Smooth muscle cell of the brain vasculature (primary cell): ENCODE results near the gene PLEKHO1.

Experiments used
- DNase-seq: peaks from one replicate; pipeline ENCODE4 v3.0.0-alpha.2; 2012; ENCODE audit warnings: low read depth, low spot score

PLEKHO1 gene

GRCh38 chr1:150150133-150151021 is 661 bp downstream of the PLEKHO1 start:
- no peak for DNase-seq

- no peak for DNase-seq
Observed at GRCh38 chr1:150151291-150152181, 1.8 kb downstream of the PLEKHO1 start.

DNA sequence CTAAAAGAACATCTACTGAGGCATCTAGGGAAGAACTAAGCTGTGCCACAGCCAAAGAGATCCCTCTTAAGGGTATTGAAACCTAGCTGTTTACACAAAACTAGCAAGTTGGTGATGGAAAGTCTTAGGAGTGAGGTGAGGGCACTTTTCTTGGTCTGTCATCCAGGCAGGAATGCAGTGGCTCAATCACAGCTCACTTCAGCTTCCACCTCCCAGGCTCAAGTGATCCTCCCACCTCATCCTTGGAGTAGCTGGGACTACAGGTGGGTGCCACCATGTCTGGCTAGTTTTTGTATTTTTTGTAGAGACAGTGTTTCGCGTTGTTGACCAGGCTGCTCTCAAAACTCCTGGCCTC is 2.4 kb downstream of the PLEKHO1 start:
- DNase-seq, result no peak

- DNase-seq, result no peak
Observed at GRCh38 chr1:150152772-150153456, 3.2 kb downstream of the PLEKHO1 start.

- no peak for DNase-seq
Observed at GRCh38 chr1:150154143-150154542, 4.4 kb downstream of the PLEKHO1 start.

- DNase-seq, result no peak
Observed at GRCh38 chr1:150155413-150156071, 5.8 kb downstream of the PLEKHO1 start.

GRCh38 chr1:150156868-150157603 is 7.3 kb downstream of the PLEKHO1 start:
- no peak for DNase-seq

DNA sequence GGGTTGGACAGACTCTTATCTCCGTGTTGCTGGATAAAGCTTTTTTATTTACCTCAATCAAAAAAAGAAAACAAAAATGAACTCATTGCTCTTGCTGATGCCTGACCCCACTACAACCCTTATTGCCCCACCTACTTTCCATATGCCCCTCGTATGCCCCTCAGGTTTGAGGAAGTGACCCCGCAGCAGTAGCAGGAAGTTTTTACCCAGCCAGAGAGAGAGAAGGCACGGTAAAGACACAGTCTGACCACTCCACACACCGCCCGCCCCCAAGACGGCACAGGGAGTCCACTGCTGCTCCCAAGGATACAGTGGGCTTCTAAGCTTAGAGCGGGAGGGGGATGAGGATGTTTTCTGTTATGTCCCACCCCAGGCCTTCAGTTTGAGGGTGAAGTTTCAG is 9.8 kb downstream of the PLEKHO1 start:
- DNase-seq, result no peak

- no peak for DNase-seq
Observed at GRCh38 chr1:150160964-150161621, 11.4 kb downstream of the PLEKHO1 start.

DNA sequence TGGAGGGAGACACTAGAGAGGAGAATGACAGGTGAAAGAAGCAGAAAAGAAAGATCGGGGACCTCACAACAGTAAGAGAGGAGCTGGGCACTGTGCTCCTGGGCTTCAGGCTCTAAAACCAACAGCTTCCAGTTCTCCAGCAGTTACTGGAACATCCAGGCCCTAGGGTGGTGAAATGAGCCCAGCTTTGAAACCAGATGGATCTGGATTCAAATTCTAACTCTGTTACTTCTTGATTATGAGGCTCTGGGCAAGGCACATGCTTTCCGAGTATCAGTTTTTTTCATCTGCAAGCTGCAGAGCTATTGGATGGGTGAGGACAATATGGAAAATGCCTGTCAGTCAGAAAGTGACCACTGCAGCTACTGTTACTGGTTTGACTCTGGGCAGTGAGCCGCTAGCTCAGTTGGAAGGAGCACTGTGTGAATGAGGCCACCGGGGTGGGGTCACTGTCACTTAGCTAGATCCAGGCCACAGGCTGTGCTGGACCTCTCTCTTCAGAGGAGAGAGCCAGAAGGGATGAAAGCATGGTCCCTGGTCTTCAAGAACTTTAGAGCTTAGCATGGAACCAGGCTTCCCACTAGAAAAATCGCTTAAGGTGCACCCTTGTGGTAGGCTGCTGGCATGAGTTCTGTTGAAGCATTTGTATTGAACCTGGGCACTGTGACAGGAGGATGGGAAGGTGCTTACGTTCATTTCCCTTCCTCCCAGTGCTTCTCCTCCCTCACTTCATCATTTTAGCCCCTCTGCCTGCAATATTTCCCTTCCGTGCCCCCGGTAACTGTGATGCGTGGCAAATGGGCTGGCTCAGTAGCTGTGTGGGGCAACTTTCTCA is 12.2 kb downstream of the PLEKHO1 start:
- no peak for DNase-seq

GRCh38 chr1:150162582-150162861 is 12.8 kb downstream of the PLEKHO1 start:
- no peak for DNase-seq

DNA sequence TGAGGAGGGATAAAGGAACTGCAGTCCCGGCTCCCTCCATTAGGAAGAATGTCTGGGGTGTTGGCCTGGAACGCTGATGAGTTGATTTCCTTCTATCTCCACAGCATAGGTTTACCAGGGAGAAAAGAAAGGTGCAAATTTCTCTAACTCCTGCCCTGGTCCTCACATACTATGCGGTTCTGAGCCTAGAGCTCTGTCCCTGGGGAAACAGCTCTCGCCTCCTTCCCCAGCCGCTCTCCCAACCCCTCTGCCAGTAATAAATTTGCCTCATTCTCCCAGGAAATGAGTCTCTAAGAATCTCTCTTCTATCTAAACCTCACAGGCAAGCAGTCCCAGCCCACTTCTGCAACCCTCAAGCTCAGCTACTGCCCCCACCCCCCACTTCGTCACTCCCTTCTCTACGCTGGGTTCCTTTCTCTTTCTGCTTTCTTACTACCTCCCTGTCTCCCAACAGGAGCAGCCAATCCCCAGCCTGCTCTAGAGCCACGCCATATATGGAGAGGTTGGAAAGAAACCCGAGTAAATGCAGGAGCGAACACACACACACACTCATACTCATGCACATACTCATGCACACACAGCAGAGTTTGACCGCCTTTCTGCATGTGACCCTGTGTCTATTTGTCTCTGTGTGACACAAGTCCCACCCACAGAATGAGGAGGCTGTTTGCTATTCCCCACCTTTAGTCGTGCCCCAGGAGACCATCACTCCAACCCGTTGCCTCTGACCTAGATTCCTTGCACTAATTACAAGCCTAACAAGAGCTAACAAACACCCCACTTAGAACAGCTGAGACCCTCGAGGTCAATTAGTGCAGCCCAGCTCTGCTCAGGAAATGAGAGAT is 13.4 kb downstream of the PLEKHO1 start:
- peak; percentile 89 for DNase-seq

GRCh38 chr1:150164224-150164623 is 14.5 kb downstream of the PLEKHO1 start:
- no peak for DNase-seq

DNA sequence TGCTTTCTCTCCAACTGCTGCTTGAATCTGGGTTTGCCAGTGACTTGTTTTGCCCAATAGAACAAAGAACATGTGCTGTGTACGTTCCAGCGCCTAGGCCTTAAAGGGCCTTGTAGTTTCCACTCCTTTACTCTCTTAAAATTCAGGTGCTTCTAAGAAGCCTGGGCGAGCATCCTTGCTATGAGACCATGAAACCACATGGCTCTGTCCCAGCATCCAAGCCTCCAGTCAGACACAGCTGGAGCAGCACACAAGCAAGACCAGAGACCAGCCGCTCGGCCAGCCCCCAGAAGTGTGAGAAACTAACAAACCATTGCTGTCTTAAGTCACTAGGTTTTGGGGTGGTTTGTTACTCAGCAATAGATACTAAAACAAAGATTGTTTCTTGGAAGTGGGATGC is 15.1 kb downstream of the PLEKHO1 start:
- no peak for DNase-seq

DNA sequence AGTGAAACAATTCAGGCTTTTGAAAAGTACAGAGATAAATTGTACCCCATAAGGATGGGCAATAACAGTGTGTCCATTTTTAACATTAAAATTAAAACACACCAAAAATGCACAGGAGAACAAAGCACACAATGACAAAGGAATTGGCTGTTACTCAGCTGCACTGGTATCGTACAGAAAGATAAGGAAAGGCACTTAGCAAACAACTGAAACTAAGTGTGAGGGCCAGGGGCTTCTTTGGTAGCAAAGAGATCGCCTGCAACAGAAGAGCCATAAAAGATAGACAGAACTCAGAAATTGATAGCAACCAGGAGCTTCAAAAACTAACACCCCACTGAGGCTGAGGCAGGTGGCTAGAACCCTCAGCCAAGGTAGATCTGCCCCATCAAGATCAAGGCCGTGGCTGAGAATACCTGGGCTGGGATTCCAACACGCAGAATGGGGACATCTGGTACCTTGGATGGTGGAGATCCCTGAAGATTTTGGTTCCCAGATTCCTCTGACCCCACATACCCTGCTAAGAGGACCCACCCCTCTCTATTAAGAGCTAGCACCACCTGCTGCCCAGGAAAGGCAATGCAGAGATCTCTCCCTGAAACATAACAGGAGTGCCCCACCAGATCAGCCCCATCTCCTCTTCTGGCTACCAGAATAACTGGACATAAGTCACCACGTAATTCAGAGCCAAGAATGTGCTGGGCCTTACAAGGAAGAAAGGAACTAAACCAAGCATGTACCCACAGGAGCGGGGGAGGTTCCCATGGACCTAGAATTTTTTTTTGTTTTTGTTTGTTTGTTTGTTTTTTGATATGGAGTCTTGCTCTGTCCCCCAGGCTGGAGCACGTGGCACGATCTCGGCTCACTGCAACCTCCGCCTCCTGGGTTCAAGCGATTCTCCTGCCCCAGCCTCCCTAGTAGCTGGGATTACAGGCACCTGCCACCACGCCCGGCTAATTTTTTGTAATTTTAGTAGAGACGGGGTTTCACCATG is 16.2 kb downstream of the PLEKHO1 start:
- DNase-seq, result no peak

- DNase-seq, result no peak
Observed at GRCh38 chr1:150168960-150169601, 19.4 kb downstream of the PLEKHO1 start.

- DNase-seq, result no peak
Observed at GRCh38 chr1:150171801-150172200, 22.1 kb downstream of the PLEKHO1 start.
